ENCODE measurements around the gene GOLPH3. TPM values are rescaled to one million over a fixed set of nuclear protein-coding genes. Genes with fewer than 3 reads are reported as not detected.
"Not testable (repeated sequence)": the region's sequence is repeated elsewhere in the genome, so short reads cannot be mapped to it uniquely, and the experiment has no call there.

GOLPH3 gene
- total RNA-seq, 1 donor from 2014 or later: 78.8 TPM

DNA sequence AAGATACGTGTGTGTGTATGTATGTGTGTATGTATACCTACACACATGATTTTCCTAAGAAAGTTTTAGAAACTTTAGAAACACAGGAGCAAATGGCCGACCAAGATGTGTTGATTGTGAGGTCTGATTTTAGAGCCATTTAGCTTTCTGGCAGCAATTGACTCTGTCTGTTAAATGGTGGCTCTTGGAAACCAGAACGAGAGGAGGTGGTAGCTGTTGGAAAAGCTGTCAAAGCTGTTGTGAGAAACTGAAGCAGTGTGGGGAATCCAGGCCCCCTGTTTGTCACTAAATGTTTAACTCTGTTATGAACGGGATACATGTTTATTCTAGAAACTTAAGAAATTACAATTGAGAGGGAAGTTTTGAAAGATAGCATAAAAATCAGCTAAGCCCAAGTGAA is 91.4 kb downstream of the GOLPH3 start:
- H3K4me1 ChIP-seq: no peaks in the 10 kb centered on the region
- no peak for DNase-seq (ENCODE audit: extremely low spot score in 2 of 2)
- intact Hi-C loops (cut with DNase I): no loop called here
- no peaks in the 10 kb centered on the region for H3K9me3 ChIP-seq
- no peaks in the 10 kb centered on the region for H3K27me3 ChIP-seq
- TF ChIP-seq POLR2A (IDR thresholded peaks at IDR 0.05): no peak
- H3K36me3 ChIP-seq: no peaks in the 10 kb centered on the region
- H3K27ac ChIP-seq: no peak overlapping the region
- H3K4me3 ChIP-seq: no peak overlapping the region

DNA sequence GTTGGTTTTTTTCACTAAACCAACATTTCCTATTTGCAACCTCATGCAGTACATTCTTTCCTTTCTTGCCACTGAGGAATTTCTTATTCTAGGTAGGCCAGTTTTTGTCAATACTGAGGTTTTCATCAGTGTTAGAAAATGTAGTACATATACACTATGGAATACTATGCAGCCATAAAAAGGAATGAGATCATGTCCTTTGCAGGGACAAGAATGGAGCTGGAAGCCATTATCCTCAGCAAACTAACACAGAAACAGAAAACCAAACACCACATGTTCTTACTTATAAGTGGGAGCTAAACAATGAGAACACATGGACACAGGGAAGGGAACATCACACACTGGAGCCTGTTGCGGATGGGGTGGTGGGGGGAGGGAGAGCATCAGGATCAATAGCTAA is 93.6 kb downstream of the GOLPH3 start:
- H3K4me3 ChIP-seq; H3K4me1 ChIP-seq; H3K27ac ChIP-seq; H3K9me3 ChIP-seq; DNase-seq (ENCODE audit: extremely low spot score in 2 of 2); intact Hi-C loops (cut with DNase I); H3K27me3 ChIP-seq; H3K36me3 ChIP-seq: not testable (repeated sequence)

DNA sequence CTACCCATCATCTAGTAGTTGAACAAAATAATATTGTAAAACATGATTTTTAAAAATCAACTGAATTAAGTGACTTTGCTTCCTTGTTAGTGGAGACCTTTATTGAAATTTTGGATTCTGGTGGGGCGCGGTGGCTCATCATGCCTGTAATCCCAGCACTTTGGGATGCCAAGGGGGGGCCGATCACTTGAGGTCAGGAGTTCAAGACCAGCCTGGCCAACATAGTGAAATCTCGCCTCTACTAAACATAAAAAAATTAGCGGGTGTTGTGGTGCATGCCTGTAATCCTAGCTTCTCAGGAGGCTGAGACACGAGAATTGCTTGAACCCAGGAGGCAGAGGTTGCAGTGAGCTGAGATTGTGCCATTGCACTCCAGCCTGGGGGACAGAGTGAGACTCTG is 95.3 kb downstream of the GOLPH3 start:
- intact Hi-C loops (cut with DNase I): loop anchor here (5.0 kb wide), 1 partner anchor 252 kb away; no protein-coding TSS in a partner anchor
- not testable (repeated sequence) for H3K27me3 ChIP-seq; H3K27ac ChIP-seq; H3K9me3 ChIP-seq; H3K4me3 ChIP-seq; DNase-seq (ENCODE audit: extremely low spot score in 2 of 2); H3K4me1 ChIP-seq; H3K36me3 ChIP-seq

DNA sequence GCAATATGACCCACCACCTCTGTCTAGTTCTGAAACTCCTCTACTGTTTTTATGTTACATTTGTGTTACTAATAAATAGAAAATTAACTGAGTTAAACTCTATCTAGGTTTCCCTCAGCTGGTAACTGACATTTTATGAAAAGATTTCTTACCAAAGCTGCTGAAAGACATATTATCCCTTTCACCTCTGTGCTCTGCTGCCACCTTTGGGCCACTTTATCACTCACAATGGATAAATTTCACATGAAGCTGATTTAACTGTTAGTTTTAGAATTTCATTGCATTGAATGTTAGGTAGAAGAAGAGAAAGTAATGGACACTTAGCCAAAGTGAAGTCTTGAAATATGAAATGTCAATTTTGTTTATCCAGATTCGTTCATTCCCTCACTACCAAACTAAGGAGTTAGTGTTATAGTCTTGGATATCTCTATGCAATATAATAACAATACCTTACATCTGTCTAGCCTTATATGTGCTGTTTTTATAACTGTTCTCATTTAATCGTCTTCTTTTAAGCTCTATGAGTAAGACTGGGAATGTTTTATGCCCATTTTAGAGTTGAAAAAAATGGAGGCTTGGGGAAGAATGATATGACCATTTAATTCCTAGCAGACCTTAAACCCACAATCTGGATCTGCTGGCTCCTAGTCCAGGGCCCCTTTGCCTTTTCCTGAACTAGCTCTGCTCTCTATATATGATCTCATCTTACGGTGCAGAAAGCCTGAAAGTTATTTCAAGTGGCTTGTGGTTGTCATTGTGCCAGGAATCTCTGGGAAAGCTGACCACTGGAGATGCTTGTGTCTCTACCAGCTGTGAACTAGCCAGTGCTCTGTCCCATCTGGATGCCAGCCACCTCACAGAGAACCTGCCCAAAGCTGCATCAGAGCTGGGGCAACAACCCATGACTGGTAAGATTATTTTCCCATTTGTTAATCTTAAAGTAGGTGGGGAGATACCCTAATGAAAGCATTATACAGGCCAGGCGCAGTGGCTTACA is 97.1 kb downstream of the GOLPH3 start:
- Histone ChIP-seq H3K4me3 (no peak overlapping the region), H3K27ac (no peak overlapping the region), H3K9me3 (no peaks in the 10 kb centered on the region), H3K36me3 (no peaks in the 10 kb centered on the region), H3K4me1 (no peaks in the 10 kb centered on the region), H3K27me3 (no peaks in the 10 kb centered on the region)
- no peak for DNase-seq (ENCODE audit: extremely low spot score in 2 of 2)
- TF ChIP-seq, protein P1, sequence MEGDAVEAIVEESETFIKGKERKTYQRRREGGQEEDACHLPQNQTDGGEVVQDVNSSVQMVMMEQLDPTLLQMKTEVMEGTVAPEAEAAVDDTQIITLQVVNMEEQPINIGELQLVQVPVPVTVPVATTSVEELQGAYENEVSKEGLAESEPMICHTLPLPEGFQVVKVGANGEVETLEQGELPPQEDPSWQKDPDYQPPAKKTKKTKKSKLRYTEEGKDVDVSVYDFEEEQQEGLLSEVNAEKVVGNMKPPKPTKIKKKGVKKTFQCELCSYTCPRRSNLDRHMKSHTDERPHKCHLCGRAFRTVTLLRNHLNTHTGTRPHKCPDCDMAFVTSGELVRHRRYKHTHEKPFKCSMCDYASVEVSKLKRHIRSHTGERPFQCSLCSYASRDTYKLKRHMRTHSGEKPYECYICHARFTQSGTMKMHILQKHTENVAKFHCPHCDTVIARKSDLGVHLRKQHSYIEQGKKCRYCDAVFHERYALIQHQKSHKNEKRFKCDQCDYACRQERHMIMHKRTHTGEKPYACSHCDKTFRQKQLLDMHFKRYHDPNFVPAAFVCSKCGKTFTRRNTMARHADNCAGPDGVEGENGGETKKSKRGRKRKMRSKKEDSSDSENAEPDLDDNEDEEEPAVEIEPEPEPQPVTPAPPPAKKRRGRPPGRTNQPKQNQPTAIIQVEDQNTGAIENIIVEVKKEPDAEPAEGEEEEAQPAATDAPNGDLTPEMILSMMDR (IDR thresholded peaks at IDR 0.05): peak; percentile 50 to 71 (median 69)
- no peak for TF ChIP-seq POLR2A (IDR thresholded peaks at IDR 0.05)
- peak in 1 of 2 donors; percentile 54 for TF ChIP-seq POLR2AphosphoS5 (IDR thresholded peaks at IDR 0.05; ENCODE audit: insufficient read depth in 1 of 2, low read depth in 1 of 2)
- intact Hi-C loops (cut with DNase I): loop anchor here (5.0 kb wide), 1 partner anchor 250 kb away; no protein-coding TSS in a partner anchor

Small RNA genes within 50 kb of the gene (small RNA-seq; reads per million reads assigned to genes)
- gene RF00019: not detected

Other genes with a start within 250 kb of the GOLPH3 start
- 23.8 TPM for gene MTMR12, start 138.6 kb upstream of the GOLPH3 start, total RNA-seq

Measured in vagina (tissue), 2 donors.